ENCODE measurements around the gene ABCG8. TPM values are rescaled to one million over a fixed set of nuclear protein-coding genes. Genes with fewer than 3 reads are reported as not detected.

The ABCG8 gene
- not detected in 2 replicates for total RNA-seq

GRCh38 chr2:43838560-43839267 lies at the start of gene ABCG8, which contains the start of gene ABCG5:
TSS of gene ABCG8 (plus strand) at chr2:43838971. CDS start at chr2:43839054, 83 bp downstream.
TSS of gene ABCG5 (minus strand) at chr2:43838839. CDS start at chr2:43838679, 160 bp downstream.

Other genes with a start within 250 kb of the ABCG8 start
- gene THADA, start 242.9 kb upstream of the ABCG8 start, total RNA-seq: 24.3 and 32.8 TPM in 2 replicates
- gene PLEKHH2, start 201.7 kb upstream of the ABCG8 start, total RNA-seq: 0.09 and 0.28 TPM in 2 replicates
- gene C1GALT1C1L, start 162.5 kb upstream of the ABCG8 start, total RNA-seq: 0.09 TPM in 2 replicates
- gene DYNC2LI1, start 64.9 kb upstream of the ABCG8 start, total RNA-seq: 9.6 and 10.9 TPM in 2 replicates
- not detected in 2 replicates for gene ABCG5, start 132 bp upstream of the ABCG8 start, total RNA-seq
- gene LRPPRC, start 157.0 kb downstream of the ABCG8 start, total RNA-seq: 58.7 and 62.4 TPM in 2 replicates